ENCODE results near the gene GTF2IRD1.

GTF2IRD1 gene

DNA sequence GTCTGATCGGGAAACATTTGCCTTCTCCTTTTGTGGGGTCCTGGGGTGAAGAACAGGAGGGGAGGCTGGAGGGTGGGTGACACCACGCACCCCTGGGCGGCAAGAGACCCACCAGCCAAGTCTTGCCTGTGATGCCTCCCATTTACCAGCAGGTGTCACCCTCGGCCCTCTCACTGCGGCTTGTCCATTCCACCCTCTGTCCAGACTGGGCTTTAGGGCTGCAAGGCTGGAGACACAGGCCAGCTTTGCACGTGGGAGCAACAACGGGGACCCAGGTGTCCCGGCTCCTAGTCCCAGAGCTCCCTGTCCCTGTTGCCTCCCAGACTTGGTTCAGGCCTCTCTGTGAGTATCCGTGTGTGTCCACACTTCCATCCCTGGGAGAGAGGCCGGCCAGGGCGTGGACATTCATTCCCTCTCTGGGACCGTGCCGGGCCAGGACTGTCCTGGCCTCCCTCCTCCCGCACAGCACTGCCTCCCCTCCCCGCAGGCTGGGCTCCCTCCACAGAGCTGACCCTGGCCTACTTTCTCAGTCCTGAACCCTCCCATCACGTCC, 36.2 kb upstream of the GTF2IRD1 start:
- TF ChIP-seq POLR2AphosphoS5 (IDR thresholded peaks at IDR 0.05; ENCODE audit: low read depth, low read length) (no peak), SIN3A (IDR thresholded peaks at IDR 0.05; ENCODE audit: borderline replicate concordance, insufficient read depth, low read length) (no peak), TAF1 (IDR thresholded peaks at IDR 0.05; ENCODE audit: borderline replicate concordance, insufficient read depth, low read length) (no peak), FOXP2 (optimal IDR thresholded peaks at IDR 0.05; ENCODE audit: borderline replicate concordance, extremely low read depth, extremely low read length, insufficient read depth) (peak; percentile 33)
- TF ChIP-seq, protein P1, sequence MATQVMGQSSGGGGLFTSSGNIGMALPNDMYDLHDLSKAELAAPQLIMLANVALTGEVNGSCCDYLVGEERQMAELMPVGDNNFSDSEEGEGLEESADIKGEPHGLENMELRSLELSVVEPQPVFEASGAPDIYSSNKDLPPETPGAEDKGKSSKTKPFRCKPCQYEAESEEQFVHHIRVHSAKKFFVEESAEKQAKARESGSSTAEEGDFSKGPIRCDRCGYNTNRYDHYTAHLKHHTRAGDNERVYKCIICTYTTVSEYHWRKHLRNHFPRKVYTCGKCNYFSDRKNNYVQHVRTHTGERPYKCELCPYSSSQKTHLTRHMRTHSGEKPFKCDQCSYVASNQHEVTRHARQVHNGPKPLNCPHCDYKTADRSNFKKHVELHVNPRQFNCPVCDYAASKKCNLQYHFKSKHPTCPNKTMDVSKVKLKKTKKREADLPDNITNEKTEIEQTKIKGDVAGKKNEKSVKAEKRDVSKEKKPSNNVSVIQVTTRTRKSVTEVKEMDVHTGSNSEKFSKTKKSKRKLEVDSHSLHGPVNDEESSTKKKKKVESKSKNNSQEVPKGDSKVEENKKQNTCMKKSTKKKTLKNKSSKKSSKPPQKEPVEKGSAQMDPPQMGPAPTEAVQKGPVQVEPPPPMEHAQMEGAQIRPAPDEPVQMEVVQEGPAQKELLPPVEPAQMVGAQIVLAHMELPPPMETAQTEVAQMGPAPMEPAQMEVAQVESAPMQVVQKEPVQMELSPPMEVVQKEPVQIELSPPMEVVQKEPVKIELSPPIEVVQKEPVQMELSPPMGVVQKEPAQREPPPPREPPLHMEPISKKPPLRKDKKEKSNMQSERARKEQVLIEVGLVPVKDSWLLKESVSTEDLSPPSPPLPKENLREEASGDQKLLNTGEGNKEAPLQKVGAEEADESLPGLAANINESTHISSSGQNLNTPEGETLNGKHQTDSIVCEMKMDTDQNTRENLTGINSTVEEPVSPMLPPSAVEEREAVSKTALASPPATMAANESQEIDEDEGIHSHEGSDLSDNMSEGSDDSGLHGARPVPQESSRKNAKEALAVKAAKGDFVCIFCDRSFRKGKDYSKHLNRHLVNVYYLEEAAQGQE (IDR thresholded peaks at IDR 0.05; ENCODE audit: insufficient read depth in 1 of 2, low read depth in 2 of 2, low read length in 2 of 2) = no peak

GRCh38 chr7:74418076-74418475, 35.6 kb upstream of the GTF2IRD1 start:
- TF ChIP-seq, protein P1 (IDR thresholded peaks at IDR 0.05; ENCODE audit: insufficient read depth in 1 of 2, low read depth in 2 of 2, low read length in 2 of 2) = no peak
- TF ChIP-seq POLR2AphosphoS5 (IDR thresholded peaks at IDR 0.05; ENCODE audit: low read depth, low read length) (no peak), FOXP2 (optimal IDR thresholded peaks at IDR 0.05; ENCODE audit: borderline replicate concordance, extremely low read depth, extremely low read length, insufficient read depth) (no peak), SIN3A (IDR thresholded peaks at IDR 0.05; ENCODE audit: borderline replicate concordance, insufficient read depth, low read length) (no peak), TAF1 (IDR thresholded peaks at IDR 0.05; ENCODE audit: borderline replicate concordance, insufficient read depth, low read length) (no peak)

DNA sequence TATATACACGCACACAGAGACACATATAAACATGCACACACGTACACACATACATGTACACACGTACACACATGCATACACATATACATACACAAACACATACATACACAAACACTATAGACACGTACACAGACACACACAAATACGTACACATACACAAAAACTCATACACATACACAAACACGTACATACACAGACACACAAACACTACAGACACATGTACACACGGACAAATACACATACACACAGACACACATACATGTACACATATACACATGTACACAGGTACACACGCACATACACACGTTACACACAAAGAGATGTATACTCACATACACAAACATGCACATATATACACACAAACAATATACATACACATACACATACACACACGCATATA, 35.2 kb upstream of the GTF2IRD1 start:
- no peak for TF ChIP-seq SIN3A (IDR thresholded peaks at IDR 0.05; ENCODE audit: borderline replicate concordance, insufficient read depth, low read length)

GRCh38 chr7:74420006-74420405, 33.7 kb upstream of the GTF2IRD1 start:
- TF ChIP-seq SIN3A (IDR thresholded peaks at IDR 0.05; ENCODE audit: borderline replicate concordance, insufficient read depth, low read length) = no peak
- TF ChIP-seq POLR2AphosphoS5 (IDR thresholded peaks at IDR 0.05; ENCODE audit: low read depth, low read length) = no peak
- no peak for TF ChIP-seq FOXP2 (optimal IDR thresholded peaks at IDR 0.05; ENCODE audit: borderline replicate concordance, extremely low read depth, extremely low read length, insufficient read depth)
- TF ChIP-seq, protein P1 (IDR thresholded peaks at IDR 0.05; ENCODE audit: insufficient read depth in 1 of 2, low read depth in 2 of 2, low read length in 2 of 2) = no peak
- TF ChIP-seq TAF1 (IDR thresholded peaks at IDR 0.05; ENCODE audit: borderline replicate concordance, insufficient read depth, low read length) = no peak

DNA sequence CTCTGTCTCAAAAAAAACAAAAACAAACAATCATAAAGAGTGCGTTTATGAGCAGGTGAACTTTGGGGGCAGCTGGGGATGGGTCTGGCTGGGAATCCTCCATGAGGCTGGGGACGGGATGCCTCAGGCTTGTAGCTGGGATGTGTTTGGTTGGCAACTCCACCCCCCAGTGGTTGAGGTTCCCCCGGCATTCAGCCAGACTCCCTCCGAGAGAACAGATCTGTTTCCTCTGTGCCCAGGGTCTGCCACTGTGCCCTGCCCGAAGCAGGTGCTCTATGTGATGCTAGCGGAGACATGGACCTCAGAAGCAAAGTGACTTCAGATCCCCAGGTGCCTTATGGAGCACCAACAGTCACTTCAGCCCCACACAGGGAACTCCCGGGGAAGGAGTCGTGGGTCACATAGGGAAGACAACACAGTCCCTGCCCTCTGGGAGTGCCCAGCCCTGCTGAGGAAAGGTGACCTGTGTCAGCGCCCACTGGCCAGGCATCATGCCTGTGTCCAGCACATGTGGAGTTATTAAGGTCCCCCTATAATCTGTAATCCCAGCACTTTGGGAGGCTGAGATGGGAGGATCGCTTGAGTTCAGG, 29.3 kb upstream of the GTF2IRD1 start:
- no peak for TF ChIP-seq TAF1 (IDR thresholded peaks at IDR 0.05; ENCODE audit: borderline replicate concordance, insufficient read depth, low read length)
- TF ChIP-seq, protein P1 (IDR thresholded peaks at IDR 0.05; ENCODE audit: insufficient read depth in 1 of 2, low read depth in 2 of 2, low read length in 2 of 2) = no peak
- TF ChIP-seq FOXP2 (optimal IDR thresholded peaks at IDR 0.05; ENCODE audit: borderline replicate concordance, extremely low read depth, extremely low read length, insufficient read depth) = no peak
- no peak for TF ChIP-seq SIN3A (IDR thresholded peaks at IDR 0.05; ENCODE audit: borderline replicate concordance, insufficient read depth, low read length)
- TF ChIP-seq POLR2AphosphoS5 (IDR thresholded peaks at IDR 0.05; ENCODE audit: low read depth, low read length) = no peak

All from PFSK-1 (cell line).